Activated naive CD8-positive, alpha-beta T cell (primary cell): ENCODE data around the gene USP54.

ENCODE experiments used
- H3K27ac Mint-ChIP-seq: one replicate; pipeline ENCODE4 v1.8.0; 2021; ENCODE audit warnings: mixed read lengths
- H3K27me3 Mint-ChIP-seq: one replicate; pipeline ENCODE4 v1.8.0; 2021; ENCODE audit warnings: mixed read lengths
- H3K36me3 Mint-ChIP-seq: one replicate; pipeline ENCODE4 v1.8.0; 2021; ENCODE audit warnings: mixed read lengths
- H3K4me1 Mint-ChIP-seq: one replicate; pipeline ENCODE4 v1.8.0; 2021; ENCODE audit warnings: low read depth, mixed read lengths
- H3K4me3 Mint-ChIP-seq: one replicate; pipeline ENCODE4 v1.8.0; 2021; ENCODE audit warnings: mild to moderate bottlenecking, mixed read lengths
- H3K9me3 Mint-ChIP-seq: one replicate; pipeline ENCODE4 v1.8.0; 2021; ENCODE audit warnings: low read depth, mixed read lengths

Gene USP54

DNA sequence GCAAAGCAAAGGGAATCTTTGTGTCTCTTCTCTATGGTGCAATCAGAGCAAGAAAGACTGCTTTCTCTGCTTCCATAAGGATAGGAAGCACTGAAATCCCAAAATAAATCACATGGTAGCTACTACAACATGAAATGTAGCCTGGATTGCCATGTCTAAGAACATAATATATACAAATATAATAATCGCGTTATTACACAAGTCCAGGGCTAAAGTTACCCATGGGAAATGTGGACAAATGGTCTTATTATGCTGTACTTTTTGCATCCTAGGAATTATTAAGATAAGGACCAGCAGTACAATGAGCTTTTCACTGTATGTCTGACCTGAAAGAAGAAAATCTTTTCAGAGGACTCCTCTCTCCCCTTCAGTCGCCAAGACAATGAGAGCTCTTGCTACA, 71.8 kb downstream of the USP54 start:
- Mint-ChIP-seq H3K36me3 (peaks cover 9% of the 10 kb centered on the region), H3K27ac (no peak overlapping the region), H3K9me3 (no peaks in the 10 kb centered on the region), H3K27me3 (no peaks in the 10 kb centered on the region), H3K4me1 (no peaks in the 10 kb centered on the region), H3K4me3 (no peak overlapping the region)

- no peak overlapping the region for H3K27ac Mint-ChIP-seq
- no peaks in the 10 kb centered on the region for H3K4me1 Mint-ChIP-seq
- H3K36me3 Mint-ChIP-seq, result peaks cover 3% of the 10 kb centered on the region
- H3K4me3 Mint-ChIP-seq, result no peak overlapping the region
- H3K9me3 Mint-ChIP-seq, result no peaks in the 10 kb centered on the region
- no peaks in the 10 kb centered on the region for H3K27me3 Mint-ChIP-seq
Measured at GRCh38 chr10:73517166-73517888, 73.8 kb downstream of the USP54 start.

DNA sequence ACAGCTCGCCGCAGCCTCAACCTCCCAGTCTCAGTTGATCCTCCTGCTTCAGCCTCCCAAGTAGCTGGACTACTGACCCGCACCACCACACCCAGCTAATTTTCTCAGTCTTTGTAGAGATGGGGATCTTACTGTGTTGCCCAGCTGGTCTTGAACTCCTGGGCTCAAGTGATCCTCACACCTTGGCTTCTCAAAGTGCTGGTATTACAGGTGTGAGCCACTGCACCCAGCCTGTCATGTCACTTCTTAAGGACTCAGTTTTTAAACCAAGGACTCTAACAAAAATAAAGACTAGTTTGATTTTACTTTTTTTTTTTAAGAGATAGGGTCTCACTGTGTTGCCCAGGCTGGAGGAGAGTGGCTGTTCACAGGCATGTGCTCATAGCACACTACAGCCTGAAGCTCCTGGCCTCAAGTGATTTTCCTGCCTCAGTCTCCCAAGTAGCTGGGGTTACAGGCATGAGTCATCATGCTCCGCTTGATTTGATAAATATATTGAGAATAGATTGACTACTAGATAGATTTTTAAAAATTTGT, 78.9 kb downstream of the USP54 start:
- Mint-ChIP-seq H3K27ac (no peak overlapping the region), H3K27me3 (no peaks in the 10 kb centered on the region), H3K36me3 (peaks cover 3% of the 10 kb centered on the region), H3K4me3 (no peak overlapping the region), H3K4me1 (no peaks in the 10 kb centered on the region), H3K9me3 (no peaks in the 10 kb centered on the region)

DNA sequence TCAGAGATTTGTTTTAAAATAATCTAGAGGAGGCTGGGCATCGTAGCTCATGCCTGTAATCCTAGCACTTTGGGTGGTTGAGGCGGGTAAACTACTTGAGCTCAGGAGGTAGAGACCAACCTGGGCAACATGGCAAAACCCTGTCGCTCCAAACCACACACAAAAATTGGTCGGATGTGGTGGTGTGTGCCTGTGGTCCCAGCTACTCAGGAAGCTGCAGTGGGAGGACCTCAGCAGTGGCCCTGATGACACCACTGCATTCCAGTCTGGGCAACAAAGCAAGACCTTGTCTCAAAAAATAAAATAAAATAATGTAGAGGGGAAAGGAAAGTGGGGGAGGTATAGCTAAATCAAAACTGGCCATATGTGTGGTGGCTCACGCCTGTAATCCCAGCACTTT, 81.4 kb downstream of the USP54 start:
- no peaks in the 10 kb centered on the region for H3K9me3 Mint-ChIP-seq
- no peak overlapping the region for H3K27ac Mint-ChIP-seq
- H3K4me3 Mint-ChIP-seq, result no peak overlapping the region
- peaks cover 3% of the 10 kb centered on the region for H3K36me3 Mint-ChIP-seq
- no peaks in the 10 kb centered on the region for H3K27me3 Mint-ChIP-seq
- H3K4me1 Mint-ChIP-seq, result no peaks in the 10 kb centered on the region

- Mint-ChIP-seq H3K27ac (no peak overlapping the region), H3K27me3 (no peaks in the 10 kb centered on the region), H3K36me3 (peaks cover 10% of the 10 kb centered on the region), H3K4me3 (no peak overlapping the region), H3K4me1 (peaks cover 5% of the 10 kb centered on the region), H3K9me3 (no peaks in the 10 kb centered on the region)
Measured at GRCh38 chr10:73506491-73506890, 84.7 kb downstream of the USP54 start.

- no peaks in the 10 kb centered on the region for H3K27me3 Mint-ChIP-seq
- peaks cover 10% of the 10 kb centered on the region for H3K36me3 Mint-ChIP-seq
- H3K4me1 Mint-ChIP-seq, result peaks cover 9% of the 10 kb centered on the region
- H3K27ac Mint-ChIP-seq, result no peak overlapping the region
- no peaks in the 10 kb centered on the region for H3K9me3 Mint-ChIP-seq
- H3K4me3 Mint-ChIP-seq, result no peak overlapping the region
Measured at GRCh38 chr10:73506074-73506473, 85.1 kb downstream of the USP54 start.

- peaks cover 12% of the 10 kb centered on the region for H3K4me1 Mint-ChIP-seq
- H3K27ac Mint-ChIP-seq, result no peak overlapping the region
- H3K27me3 Mint-ChIP-seq, result no peaks in the 10 kb centered on the region
- no peak overlapping the region for H3K4me3 Mint-ChIP-seq
- no peaks in the 10 kb centered on the region for H3K9me3 Mint-ChIP-seq
- H3K36me3 Mint-ChIP-seq, result peaks cover 10% of the 10 kb centered on the region
Measured at GRCh38 chr10:73503037-73503436, 88.1 kb downstream of the USP54 start.

GRCh38 chr10:73501651-73502050, 89.5 kb downstream of the USP54 start:
- Mint-ChIP-seq H3K4me1 (peaks cover 22% of the 10 kb centered on the region), H3K27me3 (no peaks in the 10 kb centered on the region), H3K9me3 (no peaks in the 10 kb centered on the region), H3K4me3 (peak overlapping the region; percentile 4), H3K36me3 (peaks cover 10% of the 10 kb centered on the region), H3K27ac (peak overlapping the region; percentile 31)

GRCh38 chr10:73497623-73498022, 93.5 kb downstream of the USP54 start:
- Mint-ChIP-seq H3K4me3 (no peak overlapping the region), H3K4me1 (peaks cover 53% of the 10 kb centered on the region), H3K36me3 (peaks cover 4% of the 10 kb centered on the region), H3K27me3 (no peaks in the 10 kb centered on the region), H3K9me3 (no peaks in the 10 kb centered on the region), H3K27ac (peak overlapping the region; percentile 4)

- Mint-ChIP-seq H3K36me3 (peaks cover 4% of the 10 kb centered on the region), H3K4me3 (peak within 1 kb of the TSS; percentile 95), H3K4me1 (peaks cover 50% of the 10 kb centered on the region), H3K27me3 (no peaks in the 10 kb centered on the region), H3K9me3 (no peaks in the 10 kb centered on the region), H3K27ac (peak within 1 kb of the TSS; percentile 96)
Measured at GRCh38 chr10:73495884-73496674, 95.1 kb downstream of the USP54 start, which contains the start of gene PPP3CB. Gene PPP3CB, minus strand, starts transcription at chr10:73496024. Its CDS starts 135 bp downstream, at chr10:73495889.

GRCh38 chr10:73495226-73495883, 95.8 kb downstream of the USP54 start:
- Mint-ChIP-seq H3K27ac (peak overlapping the region; percentile 93), H3K4me3 (peak overlapping the region; percentile 95), H3K4me1 (peaks cover 52% of the 10 kb centered on the region), H3K27me3 (no peaks in the 10 kb centered on the region), H3K36me3 (peaks cover 4% of the 10 kb centered on the region), H3K9me3 (no peaks in the 10 kb centered on the region)

GRCh38 chr10:73494877-73495225, 96.3 kb downstream of the USP54 start:
- H3K4me1 Mint-ChIP-seq, result peaks cover 56% of the 10 kb centered on the region
- no peaks in the 10 kb centered on the region for H3K27me3 Mint-ChIP-seq
- no peaks in the 10 kb centered on the region for H3K9me3 Mint-ChIP-seq
- H3K4me3 Mint-ChIP-seq, result peak overlapping the region; percentile 95
- peaks cover 4% of the 10 kb centered on the region for H3K36me3 Mint-ChIP-seq
- H3K27ac Mint-ChIP-seq, result peak overlapping the region; percentile 93

DNA sequence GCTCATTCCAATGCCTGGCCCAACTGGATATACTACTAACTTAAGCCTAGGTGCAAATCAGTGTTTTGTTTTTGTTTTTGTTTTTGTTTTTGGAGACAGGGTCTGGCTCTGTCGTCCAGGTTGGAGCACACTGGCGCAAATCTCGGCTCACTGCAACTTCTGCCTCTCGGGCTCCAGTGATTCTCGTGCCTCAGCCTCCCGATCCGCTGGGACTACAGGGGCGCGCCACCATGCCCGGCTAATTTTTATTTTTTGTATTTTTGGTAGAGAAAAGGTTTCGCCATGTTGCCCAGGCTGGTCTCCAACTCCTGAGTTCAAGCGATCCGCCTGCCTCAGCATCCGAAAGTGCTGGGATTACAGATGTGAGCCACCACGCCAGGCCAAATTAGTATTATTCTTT, 96.9 kb downstream of the USP54 start:
- Mint-ChIP-seq H3K4me1 (peaks cover 58% of the 10 kb centered on the region), H3K9me3 (no peaks in the 10 kb centered on the region), H3K4me3 (peak overlapping the region; percentile 68), H3K36me3 (peaks cover 4% of the 10 kb centered on the region), H3K27me3 (no peaks in the 10 kb centered on the region), H3K27ac (peak overlapping the region; percentile 41)

- Mint-ChIP-seq H3K36me3 (peaks cover 7% of the 10 kb centered on the region), H3K27ac (peak overlapping the region; percentile 36), H3K4me1 (peaks cover 60% of the 10 kb centered on the region), H3K27me3 (no peaks in the 10 kb centered on the region), H3K4me3 (peak overlapping the region; percentile 68), H3K9me3 (no peaks in the 10 kb centered on the region)
Measured at GRCh38 chr10:73493781-73494180, 97.4 kb downstream of the USP54 start.

- Mint-ChIP-seq H3K4me1 (peaks cover 34% of the 10 kb centered on the region), H3K9me3 (no peaks in the 10 kb centered on the region), H3K4me3 (no peak overlapping the region), H3K27me3 (no peaks in the 10 kb centered on the region), H3K27ac (no peak overlapping the region), H3K36me3 (peaks cover 11% of the 10 kb centered on the region)
Measured at GRCh38 chr10:73486601-73487000, 104.5 kb downstream of the USP54 start.
